ENCODE measurements around the gene PIK3CA. TPM values are rescaled to one million over a fixed set of nuclear protein-coding genes. Genes with fewer than 3 reads are reported as not detected.
A peak's percentile ranks its signal among the peaks of the same experiment; 100 is the strongest.

The PIK3CA gene
- total RNA-seq, 1 donor = 34.7 TPM

- no peaks in the 10 kb centered on the region for H3K36me3 ChIP-seq (ENCODE audit: insufficient read depth, low read length)
Observed at GRCh38 chr3:179141890-179142289, 6.3 kb upstream of the PIK3CA start.

GRCh38 chr3:179146911-179147513, 1.1 kb upstream of the PIK3CA start:
- Histone ChIP-seq H3K4me2 (ENCODE audit: insufficient read depth, low read length) (peak overlapping the region; percentile 97), H2AFZ (ENCODE audit: low read length) (peak overlapping the region; percentile 100), H3K4me3 (ENCODE audit: insufficient read depth, low read length) (peak overlapping the region; percentile 79), H3K9me3 (ENCODE audit: low read depth, low read length) (no peaks in the 10 kb centered on the region), H3K27me3 (ENCODE audit: insufficient read depth, low read length) (no peaks in the 10 kb centered on the region), H3K27ac (ENCODE audit: low read depth, low read length) (peak overlapping the region; percentile 82), H4K20me1 (ENCODE audit: insufficient read depth, low read length) (peaks cover 19% of the 10 kb centered on the region), H3K4me1 (ENCODE audit: insufficient read depth, low read length) (peaks cover 10% of the 10 kb centered on the region), H3K36me3 (ENCODE audit: insufficient read depth, low read length) (no peaks in the 10 kb centered on the region), H3K79me2 (ENCODE audit: insufficient read depth, low read length) (peaks cover 36% of the 10 kb centered on the region)
- DNase-seq (ENCODE audit: insufficient read length, low spot score, missing footprints) = peak; percentile 78
- peak; percentile 65 for TF ChIP-seq CTCF (IDR thresholded peaks at IDR 0.05; ENCODE audit: extremely low read depth, low read depth, low read length)

More at GRCh38 chr3:179141890-179142289, 6.3 kb upstream of the PIK3CA start:
- no peak for DNase-seq (ENCODE audit: insufficient read length, low spot score, missing footprints)
- no peak overlapping the region for H2AFZ ChIP-seq (ENCODE audit: low read length)
- H3K4me3 ChIP-seq (ENCODE audit: insufficient read depth, low read length) = no peak overlapping the region
- no peak for TF ChIP-seq CTCF (IDR thresholded peaks at IDR 0.05; ENCODE audit: extremely low read depth, low read depth, low read length)
- no peak overlapping the region for H3K4me2 ChIP-seq (ENCODE audit: insufficient read depth, low read length)
- H3K27me3 ChIP-seq (ENCODE audit: insufficient read depth, low read length) = peaks cover 3% of the 10 kb centered on the region
- H3K4me1 ChIP-seq (ENCODE audit: insufficient read depth, low read length) = no peaks in the 10 kb centered on the region
- H3K9me3 ChIP-seq (ENCODE audit: low read depth, low read length) = no peaks in the 10 kb centered on the region
- H3K79me2 ChIP-seq (ENCODE audit: insufficient read depth, low read length) = no peaks in the 10 kb centered on the region
- H3K27ac ChIP-seq (ENCODE audit: low read depth, low read length) = no peak overlapping the region
- no peaks in the 10 kb centered on the region for H4K20me1 ChIP-seq (ENCODE audit: insufficient read depth, low read length)

GRCh38 chr3:179147514-179147872, 664 bp upstream of the PIK3CA start:
- peak overlapping the region; percentile 79 for H3K4me3 ChIP-seq (ENCODE audit: insufficient read depth, low read length)
- H3K4me1 ChIP-seq (ENCODE audit: insufficient read depth, low read length) = peaks cover 10% of the 10 kb centered on the region
- no peaks in the 10 kb centered on the region for H3K27me3 ChIP-seq (ENCODE audit: insufficient read depth, low read length)
- no peaks in the 10 kb centered on the region for H3K9me3 ChIP-seq (ENCODE audit: low read depth, low read length)
- DNase-seq (ENCODE audit: insufficient read length, low spot score, missing footprints) = peak; percentile 50
- H4K20me1 ChIP-seq (ENCODE audit: insufficient read depth, low read length) = peaks cover 24% of the 10 kb centered on the region
- peak overlapping the region; percentile 97 for H3K4me2 ChIP-seq (ENCODE audit: insufficient read depth, low read length)
- peak overlapping the region; percentile 82 for H3K27ac ChIP-seq (ENCODE audit: low read depth, low read length)
- peak overlapping the region; percentile 100 for H2AFZ ChIP-seq (ENCODE audit: low read length)
- H3K36me3 ChIP-seq (ENCODE audit: insufficient read depth, low read length) = no peaks in the 10 kb centered on the region
- TF ChIP-seq CTCF (IDR thresholded peaks at IDR 0.05; ENCODE audit: extremely low read depth, low read depth, low read length) = no peak
- H3K79me2 ChIP-seq (ENCODE audit: insufficient read depth, low read length) = peaks cover 40% of the 10 kb centered on the region

GRCh38 chr3:179148616-179149405, 654 bp downstream of the PIK3CA start:
- Histone ChIP-seq H3K27ac (ENCODE audit: low read depth, low read length) (peak overlapping the region; percentile 67), H4K20me1 (ENCODE audit: insufficient read depth, low read length) (peaks cover 33% of the 10 kb centered on the region), H3K79me2 (ENCODE audit: insufficient read depth, low read length) (peaks cover 54% of the 10 kb centered on the region), H3K27me3 (ENCODE audit: insufficient read depth, low read length) (no peaks in the 10 kb centered on the region), H3K9me3 (ENCODE audit: low read depth, low read length) (no peaks in the 10 kb centered on the region), H3K4me1 (ENCODE audit: insufficient read depth, low read length) (peaks cover 10% of the 10 kb centered on the region), H3K4me3 (ENCODE audit: insufficient read depth, low read length) (peak overlapping the region; percentile 79), H2AFZ (ENCODE audit: low read length) (peak overlapping the region; percentile 82), H3K4me2 (ENCODE audit: insufficient read depth, low read length) (peak overlapping the region; percentile 84), H3K36me3 (ENCODE audit: insufficient read depth, low read length) (no peaks in the 10 kb centered on the region)
- no peak for TF ChIP-seq CTCF (IDR thresholded peaks at IDR 0.05; ENCODE audit: extremely low read depth, low read depth, low read length)
- DNase-seq (ENCODE audit: insufficient read length, low spot score, missing footprints) = peak; percentile 87
